Measurements from ENCODE around the gene FCN3.
A peak's percentile ranks its signal among the peaks of the same experiment; 100 is the strongest.

FCN3 gene

DNA sequence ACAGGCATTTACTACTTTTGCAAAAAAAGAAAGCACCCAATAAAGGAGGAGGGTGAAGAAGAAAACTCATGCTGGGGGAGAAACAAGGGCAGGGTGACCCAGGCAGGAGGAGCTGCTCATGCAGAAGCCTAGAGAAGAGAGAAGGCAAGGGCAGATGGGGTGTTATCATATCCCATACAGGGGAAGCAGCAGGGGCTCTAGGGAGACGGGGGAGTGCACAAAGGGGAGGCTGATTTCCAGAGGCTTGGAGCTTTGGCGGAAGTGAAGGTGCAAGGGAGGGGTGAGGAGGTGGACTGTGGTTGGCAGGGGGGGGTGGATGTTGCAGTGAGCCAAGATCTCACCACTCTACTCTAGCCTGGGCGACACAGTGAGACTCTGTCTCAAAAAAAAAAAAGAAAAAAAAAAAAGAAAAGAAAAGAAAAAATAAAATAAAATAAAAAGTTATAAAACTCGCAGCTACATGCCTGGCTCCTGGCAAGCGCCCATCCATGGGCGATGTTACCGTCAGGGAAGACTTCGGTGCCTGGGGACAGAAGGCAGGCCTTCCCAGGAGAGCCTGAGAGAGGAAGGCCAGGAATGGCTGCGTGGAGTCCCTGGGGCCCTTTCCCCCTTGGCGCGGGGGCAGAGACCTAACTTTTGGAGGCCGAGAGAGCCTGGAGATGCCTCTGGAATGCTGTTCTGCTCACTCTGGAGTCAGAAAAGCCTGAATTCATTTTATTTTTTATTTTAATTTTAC lies 3.3 kb upstream of the FCN3 start:
- no peak for DNase-seq

DNA sequence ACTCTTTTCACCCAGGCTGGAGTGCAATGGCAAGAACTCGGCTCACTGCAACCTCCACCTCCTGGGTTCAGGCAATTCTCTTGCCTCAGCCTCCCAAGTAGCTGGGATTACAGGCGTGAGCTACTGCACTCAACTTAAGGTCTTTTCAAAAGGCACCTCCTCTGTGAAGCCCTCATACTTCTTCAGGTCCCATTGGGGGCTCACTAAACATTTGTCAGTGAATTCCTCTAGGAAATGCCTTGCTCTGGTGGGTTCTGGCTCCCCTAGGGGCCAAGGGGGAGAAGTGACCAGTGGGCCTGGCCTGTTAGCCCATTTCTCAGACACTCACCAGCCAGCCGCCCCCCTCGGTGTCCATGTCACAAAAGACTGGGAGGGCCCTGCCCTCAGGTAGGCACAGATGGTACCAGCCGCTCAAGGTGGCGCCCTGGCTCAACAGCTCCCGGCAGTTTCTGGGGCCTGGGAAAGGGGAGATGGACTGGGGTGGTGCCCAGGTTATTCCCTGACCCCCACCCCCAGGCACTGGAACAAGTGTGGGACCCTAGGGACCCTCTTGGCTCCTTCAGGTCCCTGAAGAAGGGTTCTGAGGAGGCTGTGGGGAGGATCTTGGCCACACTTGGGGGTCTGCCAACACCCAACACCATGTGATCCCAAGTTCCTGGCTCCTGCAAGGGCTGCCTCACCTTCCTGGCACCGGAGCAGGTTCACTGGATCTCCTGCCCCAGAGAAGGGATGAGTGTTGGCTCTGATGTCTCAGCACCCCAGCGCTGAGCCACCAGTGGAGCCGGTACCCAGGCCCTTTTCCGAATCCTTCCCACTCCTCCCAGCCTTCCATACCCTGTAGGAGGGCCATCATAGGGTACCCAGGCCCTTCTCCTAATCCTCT lies 1.6 kb downstream of the FCN3 start:
- no peak for DNase-seq

DNA sequence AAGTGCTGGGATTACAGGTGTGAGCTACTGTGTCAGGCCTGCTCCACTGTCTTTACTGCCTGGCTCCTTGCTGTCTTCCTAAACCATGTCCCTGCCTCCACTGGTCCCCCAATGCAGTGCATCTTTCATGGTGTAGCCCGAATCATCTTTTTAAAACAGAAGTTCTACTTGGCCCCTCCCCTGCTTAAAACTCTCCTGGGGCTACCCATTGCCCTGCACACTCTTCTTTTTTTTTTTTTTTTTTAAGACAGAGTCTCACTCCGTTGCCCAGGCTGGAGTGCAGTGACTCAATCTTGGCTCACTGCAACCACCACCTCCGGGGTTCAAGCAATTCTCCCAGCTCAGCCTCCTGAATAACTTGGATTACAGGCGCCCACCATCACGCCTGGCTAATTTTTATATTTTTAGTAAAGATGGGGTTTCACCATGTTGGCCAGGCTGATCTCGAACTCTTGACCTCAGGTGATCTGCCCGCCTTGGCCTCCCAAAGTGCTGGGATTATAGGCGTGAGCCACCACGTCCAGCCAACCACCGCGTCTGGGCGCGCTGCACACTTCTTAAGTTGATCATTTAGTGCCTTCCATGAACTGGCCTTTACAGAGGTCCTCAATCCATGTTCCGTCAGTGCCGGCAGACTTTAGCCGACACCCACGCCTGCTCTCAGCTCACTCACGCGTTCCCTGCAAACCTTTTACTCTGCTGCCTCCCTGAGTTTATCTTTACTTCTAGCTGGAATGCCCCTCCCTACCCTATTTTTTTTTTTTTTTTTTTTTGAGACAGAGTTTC lies 2.4 kb downstream of the FCN3 start:
- DNase-seq: no peak

DNA sequence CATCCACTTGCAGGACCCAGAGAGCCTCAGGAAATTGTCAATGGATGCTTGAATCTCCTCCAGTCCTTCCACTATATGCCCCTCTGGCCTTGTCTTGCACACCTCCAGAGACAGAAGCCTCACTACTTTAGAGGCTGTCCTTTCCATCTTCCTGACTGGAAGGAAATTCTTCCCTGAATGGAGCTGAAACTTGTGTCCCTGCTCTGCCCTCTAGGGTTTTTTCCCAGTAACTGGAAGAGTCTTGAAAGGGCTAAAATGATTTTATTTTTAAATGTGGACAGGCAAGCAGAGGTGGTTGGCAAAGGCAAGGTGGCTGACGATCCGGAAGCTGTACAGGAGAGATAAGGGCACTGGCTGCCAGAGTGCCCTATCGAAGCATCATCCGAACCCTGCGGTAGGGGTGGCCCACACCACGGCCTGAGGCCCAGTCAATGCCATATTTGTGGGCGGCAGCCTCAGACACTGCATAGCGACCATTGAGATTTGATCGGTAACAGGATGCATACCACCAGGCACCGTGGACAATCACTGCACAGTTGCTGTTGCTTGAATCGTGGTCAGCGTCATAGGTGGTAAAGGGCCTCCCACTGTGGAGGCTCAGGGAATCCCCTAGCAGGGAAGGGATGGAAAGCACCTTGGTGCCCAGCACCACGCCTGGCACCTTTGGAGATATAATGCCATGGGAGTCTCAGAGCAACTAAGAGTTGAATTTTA lies 5.6 kb downstream of the FCN3 start:
- DNase-seq: no peak

DNA sequence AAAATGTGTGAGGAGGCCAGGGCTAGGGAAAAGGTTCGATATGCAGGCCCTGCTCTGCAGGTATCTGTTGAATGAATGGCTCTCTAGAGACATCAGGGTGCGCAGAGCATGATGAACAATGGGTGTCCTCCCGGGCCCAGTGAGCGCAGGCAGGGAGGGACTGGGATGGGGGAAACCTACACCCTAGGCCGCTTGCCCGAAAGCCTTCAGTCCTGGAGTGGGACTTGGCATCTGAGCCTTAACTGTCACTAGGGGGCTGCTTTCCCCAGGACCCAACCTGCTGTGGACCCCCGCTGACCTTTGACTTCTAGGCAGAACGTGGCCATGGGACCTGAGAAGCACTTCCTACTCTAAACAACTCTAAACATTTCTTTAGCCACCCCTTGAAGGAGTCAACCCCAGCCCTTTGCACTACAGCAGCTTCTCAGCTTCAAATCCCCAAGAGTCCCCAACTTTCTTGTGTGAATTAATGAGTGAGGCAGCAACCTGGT lies 7.4 kb downstream of the FCN3 start:
- no peak for DNase-seq

DNA sequence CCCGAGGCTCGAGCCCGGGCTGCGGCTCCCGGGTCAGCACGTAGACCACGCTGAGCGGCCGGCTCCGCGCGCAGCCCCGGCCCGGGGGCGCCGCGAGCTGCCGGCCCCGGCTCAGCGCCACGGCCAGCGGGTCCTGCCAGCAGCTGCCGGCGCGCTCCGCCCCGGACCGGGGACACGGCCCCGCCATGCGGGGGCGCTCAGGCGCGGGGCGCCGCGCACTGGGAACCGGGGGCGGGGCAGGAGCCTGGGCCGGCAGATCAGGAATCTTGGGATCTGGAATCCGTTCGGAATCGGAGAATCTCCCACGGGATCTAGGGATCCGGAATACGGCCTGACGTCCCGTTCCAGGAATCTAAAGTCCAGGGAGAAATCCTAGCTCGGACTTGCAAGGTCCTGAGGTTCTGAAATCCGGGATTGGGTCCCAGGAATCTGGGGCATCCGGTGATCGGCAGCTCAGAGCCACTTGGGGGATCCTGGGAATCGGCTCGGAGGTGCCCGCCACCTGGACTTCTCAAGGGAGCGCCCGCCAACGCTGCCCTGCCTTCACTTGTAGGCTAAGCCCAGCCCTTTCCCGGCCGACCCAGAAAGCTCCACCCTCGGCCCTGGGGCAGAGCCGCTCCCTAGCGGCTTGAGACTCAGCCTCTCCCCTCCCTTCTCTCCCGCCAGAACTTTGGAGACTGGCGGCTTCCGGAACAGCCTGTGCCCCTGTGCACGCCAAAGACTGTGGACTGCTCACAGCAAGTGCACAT lies 8.0 kb downstream of the FCN3 start, which contains the start of gene MAP3K6:
Gene MAP3K6, minus strand, starts transcription at position 551 of the 749 bp plus-strand sequence. Its CDS starts 364 bp downstream, at position 187.
- peak; percentile 81 for DNase-seq

DNA sequence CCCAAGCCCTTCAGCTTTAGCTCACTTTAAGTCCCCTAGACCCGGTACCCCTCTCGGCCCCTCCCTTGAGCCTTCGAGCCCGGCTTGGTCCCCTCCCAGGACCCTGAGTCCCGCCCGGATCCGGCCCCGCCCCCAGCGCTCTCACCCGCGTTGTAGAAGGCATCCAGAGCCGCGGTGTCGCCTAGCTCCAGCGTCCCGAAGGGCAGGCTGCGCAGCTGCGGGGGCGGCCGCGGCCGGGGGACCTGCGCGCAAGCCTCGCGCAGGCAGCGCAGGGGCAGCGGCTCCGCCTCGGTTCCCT lies 8.6 kb downstream of the FCN3 start:
- peak; percentile 65 for DNase-seq

DNA sequence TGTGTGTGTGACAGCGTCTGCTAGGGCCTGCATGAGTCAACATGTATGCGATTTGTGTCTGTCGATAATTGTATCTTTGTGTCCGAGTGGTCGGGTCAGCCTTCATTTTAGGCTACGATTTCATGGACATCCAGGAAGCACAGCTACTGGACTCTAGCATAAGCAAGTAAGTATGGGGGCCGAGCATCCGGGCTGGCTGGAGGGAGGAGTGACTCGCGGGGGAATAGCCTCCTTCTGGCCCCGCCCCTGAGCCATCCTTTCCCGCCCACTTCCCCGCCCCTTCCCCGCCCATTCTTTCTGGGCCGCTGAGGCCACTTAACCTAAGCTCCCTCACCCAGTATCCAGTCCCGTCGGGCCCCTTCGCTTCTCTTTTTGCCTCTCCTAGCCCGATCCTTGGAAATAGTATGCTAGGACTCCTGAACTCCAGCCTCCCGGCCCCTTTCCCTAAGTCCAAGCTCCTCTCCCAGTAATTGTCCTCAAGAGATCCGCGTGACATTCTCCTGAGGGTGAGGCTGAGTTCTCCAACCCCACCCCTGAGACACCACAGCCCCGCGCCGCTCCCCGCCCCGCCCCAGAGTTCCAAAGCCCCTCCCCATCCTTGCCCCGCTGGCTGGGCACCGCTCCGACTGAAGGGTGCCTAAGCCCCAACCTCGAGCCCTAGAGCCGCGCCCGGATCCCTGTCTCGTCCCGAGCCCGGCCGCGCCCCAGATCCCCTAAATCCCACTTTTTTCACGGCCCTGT lies 9.1 kb downstream of the FCN3 start:
- DNase-seq: peak; percentile 74

DNA sequence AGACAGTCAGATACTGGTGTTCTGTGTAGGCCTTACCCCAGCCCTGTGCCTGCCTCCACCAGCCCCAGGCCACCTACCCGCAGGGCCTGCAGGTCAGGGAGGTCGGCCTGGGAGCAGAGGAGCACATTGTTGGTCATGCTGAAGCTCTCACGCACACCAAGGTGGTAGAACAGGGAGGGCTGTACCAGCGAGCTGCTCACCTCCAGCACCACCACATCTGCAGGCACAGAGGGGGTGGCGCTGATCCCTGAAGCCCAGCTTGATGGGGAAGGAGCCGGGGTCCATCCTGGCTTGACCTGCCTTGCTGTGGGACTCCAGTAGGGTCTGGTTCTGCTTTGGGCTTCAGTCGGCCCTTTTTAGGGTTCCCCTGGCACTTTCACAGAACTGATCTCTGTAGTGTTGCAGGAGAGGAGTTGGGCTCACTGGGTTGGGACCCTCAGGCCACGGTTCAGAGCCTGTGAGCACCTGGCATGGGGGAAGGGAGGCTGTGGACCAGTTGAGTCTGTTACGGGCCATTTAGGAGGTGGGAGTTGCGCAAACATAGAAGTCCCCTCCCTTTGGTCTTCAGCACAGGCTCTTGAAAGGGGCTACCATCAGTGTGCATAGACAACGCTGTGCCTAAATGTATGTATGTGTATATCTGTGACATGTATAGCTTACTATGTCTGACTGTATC lies 9.8 kb downstream of the FCN3 start:
- DNase-seq: no peak

DNA sequence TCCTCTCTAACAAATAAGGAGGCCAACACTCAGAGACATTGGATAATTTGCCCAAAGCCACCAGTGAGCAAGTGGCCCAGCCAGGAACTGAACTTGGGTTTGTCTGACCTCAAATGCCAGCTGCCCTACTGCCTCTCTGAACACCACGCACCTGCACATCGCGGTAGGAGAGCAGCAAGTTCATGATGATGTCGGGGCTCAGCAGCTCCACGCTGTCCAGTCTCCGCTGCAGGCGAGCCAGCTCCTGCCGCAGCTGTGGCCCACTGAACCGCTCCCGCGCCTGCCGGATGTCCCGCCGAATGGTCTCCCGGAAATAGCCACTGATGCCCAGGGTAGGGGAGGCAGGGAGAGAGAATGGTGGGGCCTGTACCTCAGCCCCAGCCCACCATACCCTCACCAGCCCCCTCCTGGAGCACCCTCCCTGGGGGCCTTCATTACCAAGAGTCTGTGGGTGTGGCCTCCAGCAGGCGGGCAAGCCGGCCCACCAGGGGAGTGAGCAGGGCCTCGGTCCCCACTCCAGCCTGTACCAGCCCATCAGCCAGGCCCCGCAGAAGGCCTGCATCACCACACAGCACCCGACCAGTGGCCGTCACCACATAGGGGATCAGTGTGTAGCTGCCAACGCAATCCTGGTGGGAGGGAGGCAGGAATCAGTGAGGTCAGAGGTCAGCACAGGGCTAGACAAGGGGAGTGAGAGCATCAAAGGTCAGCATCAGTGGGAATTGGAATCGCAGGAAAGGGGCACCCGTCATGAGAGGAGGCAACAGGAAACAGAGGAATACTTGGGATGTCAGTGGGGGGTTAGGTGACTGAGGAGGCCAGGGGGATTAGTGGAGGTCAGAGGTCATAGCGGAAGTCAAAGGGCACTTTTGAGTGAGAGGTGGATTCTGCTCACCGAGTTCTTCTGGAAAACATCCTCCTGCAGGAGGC lies 10.6 kb downstream of the FCN3 start:
- DNase-seq: no peak

DNA sequence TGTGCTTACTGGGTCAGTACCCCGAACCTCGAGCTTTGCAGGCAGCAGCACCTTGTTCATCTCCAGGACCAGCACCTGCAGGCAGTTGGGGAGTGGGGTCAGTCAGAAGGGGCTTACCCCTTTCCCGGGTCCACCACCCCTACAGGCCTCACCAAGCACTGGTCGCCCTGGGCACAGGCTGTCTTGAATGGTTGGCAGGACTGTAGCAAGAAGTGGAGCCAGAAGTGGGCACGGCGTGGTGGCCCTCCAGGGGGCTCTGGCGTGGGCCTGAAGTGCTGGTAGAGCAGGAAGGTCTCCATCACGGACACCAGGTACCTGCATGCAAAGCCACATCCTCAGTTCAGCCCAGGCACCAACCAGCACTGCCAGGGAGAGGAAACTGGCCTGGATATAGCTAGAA lies 13.1 kb downstream of the FCN3 start:
- no peak for DNase-seq

DNA sequence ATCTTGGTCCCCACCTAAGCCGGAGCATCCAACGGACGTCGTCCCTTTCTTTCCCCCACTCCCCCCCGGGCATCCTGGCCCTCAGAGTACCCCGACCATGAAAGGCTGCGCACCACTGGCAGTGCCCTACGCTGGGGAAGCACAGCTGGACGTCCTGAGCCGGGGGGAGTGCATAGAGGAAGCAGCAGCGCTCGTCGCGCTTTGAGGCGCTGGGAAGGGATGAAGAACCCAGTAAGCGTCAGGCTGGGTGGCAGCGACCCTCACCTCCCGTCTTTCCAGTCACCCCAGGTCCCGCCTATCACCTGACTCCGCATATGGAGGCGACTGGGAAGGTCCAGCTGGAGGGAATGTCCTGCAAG lies 13.6 kb downstream of the FCN3 start:
- DNase-seq: no peak

DNA sequence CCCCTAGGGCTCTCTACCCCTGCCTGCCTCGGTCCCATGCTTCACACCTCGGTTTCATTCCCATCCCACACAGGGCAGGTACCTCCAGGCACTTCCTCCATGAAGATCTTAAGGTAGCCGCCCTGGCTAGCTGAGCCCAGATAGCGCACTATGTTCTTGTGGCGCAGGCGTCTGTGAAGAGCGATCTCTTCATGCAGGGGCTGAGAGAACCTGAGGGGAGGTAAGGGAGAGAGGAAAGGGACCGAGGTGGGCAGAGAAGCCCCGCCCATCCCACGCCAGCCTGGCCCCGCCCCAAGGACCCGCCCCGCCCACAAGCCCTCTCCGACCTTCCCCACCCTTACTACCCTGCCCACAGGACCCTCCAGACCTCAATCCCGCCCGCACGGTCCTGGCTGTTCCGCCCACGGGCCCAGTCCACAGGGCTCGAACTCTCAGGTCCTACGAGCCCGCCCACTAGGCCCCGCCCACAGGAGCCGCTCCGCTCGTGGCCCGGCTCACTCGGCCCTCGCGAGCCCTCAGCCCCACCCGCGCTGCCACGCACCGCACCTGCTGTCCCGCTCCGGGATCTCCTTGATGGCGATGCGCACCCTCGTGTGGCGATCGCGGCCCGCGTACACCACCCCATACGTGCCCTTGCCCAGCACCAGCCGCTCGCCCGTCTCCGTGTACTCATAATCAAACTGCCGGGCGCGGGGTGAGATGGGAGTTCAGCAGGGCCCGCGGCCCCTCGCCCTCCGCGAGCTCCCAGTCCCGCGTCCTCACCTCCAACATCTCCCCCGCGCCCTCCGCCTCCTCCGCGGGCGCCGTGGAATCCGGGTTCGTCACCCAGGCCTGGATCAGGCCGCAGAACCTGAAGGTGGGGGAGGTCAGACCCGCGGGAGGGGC lies 14.2 kb downstream of the FCN3 start:
- no peak for DNase-seq

DNA sequence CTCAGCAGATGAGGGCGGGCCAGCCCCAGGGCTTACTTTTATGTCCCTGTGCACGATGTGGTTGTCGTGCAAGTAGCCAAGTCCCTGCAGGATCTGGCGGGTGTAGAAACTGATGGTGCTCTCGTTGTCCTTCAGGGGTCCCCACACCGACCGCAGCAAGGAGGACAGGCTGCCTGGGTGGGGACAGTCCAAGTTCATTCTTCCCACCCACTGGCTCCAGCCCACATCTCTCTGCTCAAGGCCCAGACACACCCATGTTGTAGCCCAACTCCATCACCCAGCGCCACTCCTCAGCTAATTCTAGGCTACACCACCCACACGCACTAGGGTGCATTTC lies 14.8 kb downstream of the FCN3 start:
- no peak for DNase-seq

DNA sequence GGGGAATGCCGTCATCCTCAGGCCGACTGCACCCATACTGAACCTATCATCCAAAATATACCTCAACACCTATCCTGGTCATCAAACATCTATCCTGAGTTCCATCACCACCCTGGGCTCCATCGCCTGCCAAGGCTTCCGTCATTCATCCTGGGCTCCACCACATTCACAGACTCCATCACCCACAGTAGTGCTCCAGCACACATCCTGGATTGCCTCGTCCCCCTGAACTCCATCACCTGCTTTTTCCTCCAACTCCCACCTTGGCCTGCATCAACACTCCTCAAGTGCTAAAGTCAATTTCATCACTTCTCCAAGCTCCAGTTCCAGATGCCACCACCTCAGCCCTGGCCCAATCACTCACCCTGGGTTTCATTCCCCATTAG lies 15.7 kb downstream of the FCN3 start:
- no peak for DNase-seq

DNA sequence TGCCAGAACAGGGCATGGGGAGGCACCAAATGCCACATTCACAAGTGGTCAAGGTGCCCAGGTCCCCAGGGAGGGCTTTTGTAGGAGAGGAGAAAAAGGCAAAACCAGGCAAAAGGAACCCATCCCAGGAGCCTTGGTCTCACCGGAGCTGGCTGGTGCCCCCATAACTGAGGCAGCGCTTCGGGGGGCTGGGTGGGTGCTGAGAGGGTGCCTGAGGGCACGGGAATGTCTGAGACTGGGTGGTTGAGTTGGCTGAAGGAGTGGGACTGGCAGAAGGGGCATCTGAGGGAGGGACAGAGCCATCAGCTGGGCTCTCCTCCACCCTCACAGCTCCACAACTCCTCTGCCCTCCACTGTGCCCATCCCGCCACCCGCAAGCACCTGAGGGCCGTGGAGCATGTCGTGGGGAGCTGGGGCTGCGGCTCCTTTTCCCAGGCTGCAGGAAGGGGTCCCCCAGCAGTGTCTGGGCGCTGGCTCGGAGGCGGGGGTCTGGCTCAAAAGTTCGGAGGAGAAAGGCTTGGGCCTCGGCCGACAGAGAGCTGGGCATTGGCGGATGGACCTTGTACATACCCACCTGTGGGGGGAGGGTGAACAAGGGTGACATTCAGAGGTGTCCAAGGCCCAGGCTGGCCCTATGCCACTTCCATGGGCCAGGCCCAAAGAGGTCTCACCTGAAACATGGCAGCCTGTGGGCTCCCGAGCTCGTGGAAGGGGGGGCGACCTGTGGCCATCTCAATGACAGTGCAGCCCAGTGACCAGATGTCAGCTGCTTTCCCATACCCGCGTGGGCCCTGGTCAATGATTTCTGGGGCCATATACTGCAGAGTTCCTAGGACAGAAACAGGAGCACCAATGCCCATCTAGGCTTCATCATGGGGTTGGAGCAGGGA lies 16.3 kb downstream of the FCN3 start:
- no peak for DNase-seq

DNA sequence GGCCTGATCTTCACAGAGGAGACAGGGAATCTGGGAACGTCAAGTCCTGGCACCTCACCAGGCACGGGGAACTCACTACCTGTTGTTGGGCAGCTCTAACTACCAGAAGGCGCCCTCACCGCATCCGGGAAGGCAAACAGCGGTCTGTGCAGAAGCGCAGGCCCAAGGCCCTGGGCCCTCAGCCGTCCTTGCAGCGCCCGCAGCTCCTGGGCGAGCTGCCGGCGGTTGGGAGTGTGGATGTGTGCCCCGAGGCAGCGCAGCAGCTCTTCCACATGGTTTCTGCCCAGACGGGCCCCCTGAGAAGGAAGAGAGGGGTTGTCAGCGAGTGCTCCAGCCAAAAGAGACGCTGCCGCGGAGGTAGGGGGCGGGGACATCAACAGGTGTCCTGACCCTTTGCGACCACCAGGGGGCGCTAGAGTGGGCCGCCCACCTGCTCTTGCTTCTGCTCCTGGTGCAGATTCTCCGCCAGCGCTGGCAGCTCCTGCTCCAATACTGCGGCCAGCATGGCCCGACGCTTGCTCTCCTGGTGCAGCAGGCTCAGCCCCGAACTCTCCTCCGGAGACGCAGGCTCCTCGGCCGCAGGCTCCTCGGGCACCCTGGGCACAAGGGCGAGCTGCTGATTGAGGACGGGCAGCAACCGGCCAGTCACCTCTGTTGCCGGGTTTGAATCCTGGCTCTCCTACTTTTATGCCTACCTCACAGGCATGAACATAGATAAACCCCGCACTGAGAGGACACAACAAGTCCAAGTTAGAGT lies 17.2 kb downstream of the FCN3 start:
- DNase-seq: peak; percentile 19
